ENCODE measurements around the gene SH3PXD2A. TPM values are rescaled to one million over a fixed set of nuclear protein-coding genes. Genes with fewer than 3 reads are reported as not detected.
A peak's percentile ranks its signal among the peaks of the same experiment; 100 is the strongest.
"Not testable (repeated sequence)": the region's sequence is repeated elsewhere in the genome, so short reads cannot be mapped to it uniquely, and the experiment has no call there.

The SH3PXD2A gene
- total RNA-seq, 1 donor from 2014 or later, result 28.7 TPM

GRCh38 chr10:103646304-103646703 is 209.1 kb downstream of the SH3PXD2A start:
- intact Hi-C loops (cut with DNase I), result no loop called here

GRCh38 chr10:103645141-103646054 is 210.0 kb downstream of the SH3PXD2A start:
- ATAC-seq, result peak; percentile 18
- intact Hi-C loops (cut with DNase I), result no loop called here
- peak; percentile 84 for DNase-seq (ENCODE audit: missing footprints)

More at GRCh38 chr10:103646304-103646703, 209.1 kb downstream of the SH3PXD2A start:
- no peak for DNase-seq (ENCODE audit: missing footprints)
- no peak for ATAC-seq

- intact Hi-C loops (cut with DNase I), result no loop called here
- DNase-seq (ENCODE audit: missing footprints) (no peak), ATAC-seq (no peak)
These were observed 212.0 kb downstream of the SH3PXD2A start for GRCh38 chr10:103643381-103643780.

- ATAC-seq (no peak), DNase-seq (ENCODE audit: missing footprints) (no peak)
- intact Hi-C loops (cut with DNase I), result no loop called here
These were observed 214.1 kb downstream of the SH3PXD2A start for GRCh38 chr10:103641326-103641725.

- ATAC-seq, result peak; percentile 58
- intact Hi-C loops (cut with DNase I), result no loop called here
- no peak for DNase-seq (ENCODE audit: missing footprints)
These were observed 214.8 kb downstream of the SH3PXD2A start for GRCh38 chr10:103640436-103641181.

DNA sequence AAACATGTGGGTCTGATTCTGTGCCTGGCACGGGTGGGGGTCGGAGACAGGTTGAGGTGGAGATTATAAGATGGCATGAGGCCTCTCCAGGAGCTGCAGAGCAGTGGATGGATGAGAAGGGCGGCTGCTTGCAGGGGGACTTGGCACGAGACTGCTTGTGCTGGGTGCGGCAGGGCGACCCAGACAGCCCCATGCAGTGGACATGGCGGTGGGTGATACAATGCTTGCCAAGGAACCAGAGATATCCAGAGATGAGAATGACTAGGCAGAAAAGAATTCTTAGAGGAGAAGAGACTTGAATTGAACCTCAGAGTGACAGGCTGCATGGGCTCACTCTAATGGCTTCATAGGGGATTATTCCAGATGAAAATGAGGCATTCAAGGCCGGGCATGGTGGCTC is 216.4 kb downstream of the SH3PXD2A start:
- intact Hi-C loops (cut with DNase I), result no loop called here
- DNase-seq (ENCODE audit: missing footprints), result no peak
- no peak for ATAC-seq

DNA sequence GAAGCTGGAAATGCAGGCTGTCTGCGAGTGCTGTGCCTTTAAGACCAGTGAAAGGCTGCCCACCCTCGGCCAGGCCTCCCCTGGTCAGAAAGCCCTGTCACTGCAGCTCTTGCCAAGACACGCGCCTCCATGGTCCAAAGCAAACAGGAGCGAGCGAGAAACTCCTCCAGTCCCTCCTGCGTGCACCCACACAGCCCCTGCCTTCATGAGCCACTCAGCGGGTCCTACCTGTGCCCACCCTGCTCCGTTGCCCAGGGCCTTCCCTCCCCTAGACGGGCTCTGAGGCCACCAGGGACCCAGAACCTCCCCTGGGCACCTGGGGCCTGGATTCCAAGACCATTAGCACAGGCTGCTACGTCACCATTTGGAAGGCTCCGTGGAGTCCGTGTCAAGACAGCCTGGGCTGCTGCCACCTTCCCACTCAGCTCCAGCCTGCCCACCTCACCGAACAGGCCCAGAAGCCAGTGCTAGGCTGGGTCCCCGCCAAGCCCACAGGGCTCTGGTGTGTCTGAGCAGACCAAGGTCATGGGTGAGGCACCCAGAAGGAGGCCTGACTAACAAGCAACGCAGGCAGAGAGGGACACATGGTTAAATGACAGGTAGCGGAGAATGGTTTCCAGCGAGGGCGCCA is 217.3 kb downstream of the SH3PXD2A start:
- DNase-seq (ENCODE audit: missing footprints), result peak; percentile 86
- ATAC-seq, result peak; percentile 78
- intact Hi-C loops (cut with DNase I), result loop anchor here (2.0 kb wide), 1 partner anchor 19 kb away; no protein-coding TSS in a partner anchor

- DNase-seq (ENCODE audit: missing footprints) (no peak), ATAC-seq (no peak)
- intact Hi-C loops (cut with DNase I), result loop anchor here (2.0 kb wide), 1 partner anchor 18 kb away; no protein-coding TSS in a partner anchor
These were observed 218.4 kb downstream of the SH3PXD2A start for GRCh38 chr10:103637011-103637410.

DNA sequence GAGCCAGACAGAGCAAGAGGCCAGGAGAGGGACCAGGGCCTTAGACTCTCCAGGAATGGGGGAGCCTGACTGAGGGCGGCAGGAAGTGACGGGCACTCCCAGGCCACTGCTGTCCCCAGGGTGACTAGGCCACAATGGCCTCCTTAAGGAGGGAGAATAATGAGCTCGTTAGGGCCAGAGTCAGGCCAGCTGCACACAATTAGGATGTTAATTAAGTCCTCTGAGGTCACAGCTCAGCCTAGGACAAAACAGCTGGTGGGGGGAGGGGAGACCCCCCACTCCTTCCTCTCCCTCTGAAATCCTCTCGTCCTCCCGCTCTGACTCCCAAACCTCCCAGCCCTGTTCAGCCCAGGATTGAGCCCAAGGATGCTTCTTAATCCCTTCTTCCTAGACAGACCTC is 218.9 kb downstream of the SH3PXD2A start:
- intact Hi-C loops (cut with DNase I), result loop anchor here (2.0 kb wide), 1 partner anchor 18 kb away; no protein-coding TSS in a partner anchor
- ATAC-seq, result no peak
- no peak for DNase-seq (ENCODE audit: missing footprints)

GRCh38 chr10:103635580-103635979 is 219.8 kb downstream of the SH3PXD2A start:
- intact Hi-C loops (cut with DNase I), result no loop called here
- ATAC-seq, result peak; percentile 29
- DNase-seq (ENCODE audit: missing footprints), result no peak

DNA sequence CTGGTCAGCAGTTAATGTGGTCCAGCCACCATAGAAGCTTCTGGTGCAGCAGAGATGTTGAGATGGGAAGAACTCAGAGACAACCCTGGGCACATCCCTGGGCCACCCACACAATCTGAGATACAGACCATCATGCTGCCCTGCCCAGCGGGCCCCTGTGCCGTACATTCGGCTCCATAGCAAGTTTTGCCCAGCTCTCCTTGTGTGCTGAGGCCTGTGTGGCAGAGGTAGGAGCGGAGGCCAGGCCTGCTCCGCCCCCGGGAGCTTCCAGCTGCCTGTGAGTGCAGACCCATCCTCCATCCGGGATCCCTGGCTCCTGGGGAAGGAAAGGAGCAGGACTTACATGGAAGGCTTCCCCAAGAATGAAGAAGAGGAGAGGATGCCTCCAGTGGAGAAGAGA is 221.5 kb downstream of the SH3PXD2A start:
- no peak for ATAC-seq
- intact Hi-C loops (cut with DNase I), result no loop called here
- no peak for DNase-seq (ENCODE audit: missing footprints)

GRCh38 chr10:103632871-103633270 is 222.5 kb downstream of the SH3PXD2A start:
- DNase-seq (ENCODE audit: missing footprints); ATAC-seq; intact Hi-C loops (cut with DNase I): not testable (repeated sequence)

- ATAC-seq (no peak), DNase-seq (ENCODE audit: missing footprints) (no peak)
- intact Hi-C loops (cut with DNase I), result no loop called here
These were observed 223.1 kb downstream of the SH3PXD2A start for GRCh38 chr10:103632247-103632642.

DNA sequence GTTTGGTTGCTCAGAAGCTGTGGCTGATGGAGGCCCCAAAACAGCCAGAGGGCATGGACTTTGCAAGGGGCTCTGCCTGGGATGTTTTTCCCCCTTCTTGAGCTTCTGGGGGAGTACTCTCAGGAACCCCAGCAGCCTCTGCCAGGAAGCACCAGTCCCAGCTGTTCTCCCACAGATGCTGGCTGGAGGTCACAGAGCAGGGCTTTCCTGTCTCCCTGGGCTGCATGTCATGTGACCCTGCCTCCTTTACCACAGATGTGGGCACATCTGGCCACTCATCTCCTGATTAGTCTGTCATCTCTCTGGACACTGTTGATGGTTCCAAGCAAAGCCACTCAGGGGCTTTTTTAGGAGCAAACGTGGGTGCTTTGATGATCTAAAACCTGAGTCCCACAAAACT is 225.2 kb downstream of the SH3PXD2A start:
- intact Hi-C loops (cut with DNase I), result no loop called here
- DNase-seq (ENCODE audit: missing footprints) (no peak), ATAC-seq (no peak)

DNA sequence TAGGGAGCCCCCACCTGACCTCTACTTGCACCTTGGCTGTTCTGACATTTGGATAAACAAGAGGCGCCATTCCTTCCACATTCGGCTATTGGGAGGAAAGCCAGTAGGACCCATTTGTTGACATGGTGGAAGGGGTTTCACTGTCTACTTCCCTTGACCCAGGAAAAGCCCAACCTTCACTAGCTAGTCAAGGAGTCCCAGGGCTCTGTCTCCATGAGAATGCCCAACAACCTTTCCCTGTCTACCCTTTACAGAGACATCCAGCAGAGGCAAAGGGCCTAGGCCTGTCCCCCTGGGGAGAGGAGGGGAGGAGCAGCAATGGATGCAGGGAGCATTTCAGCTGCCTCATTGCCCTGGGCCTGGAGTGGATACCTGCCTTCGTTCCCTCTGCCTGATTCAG is 225.8 kb downstream of the SH3PXD2A start:
- intact Hi-C loops (cut with DNase I), result no loop called here
- ATAC-seq (no peak), DNase-seq (ENCODE audit: missing footprints) (no peak)

GRCh38 chr10:103627893-103628292 is 227.5 kb downstream of the SH3PXD2A start:
- ATAC-seq (no peak), DNase-seq (ENCODE audit: missing footprints) (no peak)
- intact Hi-C loops (cut with DNase I), result no loop called here

GRCh38 chr10:103627111-103627892 is 228.1 kb downstream of the SH3PXD2A start:
- intact Hi-C loops (cut with DNase I), result no loop called here
- DNase-seq (ENCODE audit: missing footprints) (no peak), ATAC-seq (no peak)

- intact Hi-C loops (cut with DNase I), result no loop called here
- ATAC-seq (no peak), DNase-seq (ENCODE audit: missing footprints) (no peak)
These were observed 229.2 kb downstream of the SH3PXD2A start for GRCh38 chr10:103626178-103626577.

Data from Right ventricle myocardium inferior (tissue), 1 donor.